Measurements from ENCODE around the gene GYG1. TPM values are rescaled to one million over a fixed set of nuclear protein-coding genes. Genes with fewer than 3 reads are reported as not detected.

The GYG1 gene
- total RNA-seq (2014; rRNA removed; shearing (Covaris generic)): 19.9 and 33.4 TPM in 2 replicates

GRCh38 chr3:148991219-148992026 is at the start of gene GYG1:
GYG1 (plus strand) TSS chr3:148991540; CDS start chr3:148991641, 101 bp downstream.
- peak; percentile 92 for DNase-seq (ENCODE audit: low read depth)

GRCh38 chr3:148943506-148944205 is 47.7 kb upstream of the GYG1 start:
- peak; percentile 83 for DNase-seq (ENCODE audit: low read depth)

DNA sequence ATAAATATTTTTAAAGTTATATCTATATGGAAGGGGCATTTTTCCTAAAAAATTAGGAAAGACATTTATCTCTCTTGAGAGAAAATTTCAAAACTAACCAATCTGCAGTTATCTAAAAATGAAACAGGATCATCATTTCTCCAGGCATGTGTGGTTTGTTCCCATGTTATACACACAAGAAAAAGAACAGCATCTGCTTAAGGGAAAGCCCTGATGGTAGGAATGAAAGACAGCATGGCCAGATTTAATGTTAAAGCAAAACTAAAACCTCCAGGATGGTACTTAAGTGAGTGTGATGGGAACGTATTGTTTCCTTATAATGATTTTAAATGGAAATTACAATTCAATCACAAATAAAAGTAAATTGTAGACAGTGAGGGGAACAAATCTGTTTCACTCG is 46.2 kb upstream of the GYG1 start:
- no peak for DNase-seq (ENCODE audit: low read depth)

DNA sequence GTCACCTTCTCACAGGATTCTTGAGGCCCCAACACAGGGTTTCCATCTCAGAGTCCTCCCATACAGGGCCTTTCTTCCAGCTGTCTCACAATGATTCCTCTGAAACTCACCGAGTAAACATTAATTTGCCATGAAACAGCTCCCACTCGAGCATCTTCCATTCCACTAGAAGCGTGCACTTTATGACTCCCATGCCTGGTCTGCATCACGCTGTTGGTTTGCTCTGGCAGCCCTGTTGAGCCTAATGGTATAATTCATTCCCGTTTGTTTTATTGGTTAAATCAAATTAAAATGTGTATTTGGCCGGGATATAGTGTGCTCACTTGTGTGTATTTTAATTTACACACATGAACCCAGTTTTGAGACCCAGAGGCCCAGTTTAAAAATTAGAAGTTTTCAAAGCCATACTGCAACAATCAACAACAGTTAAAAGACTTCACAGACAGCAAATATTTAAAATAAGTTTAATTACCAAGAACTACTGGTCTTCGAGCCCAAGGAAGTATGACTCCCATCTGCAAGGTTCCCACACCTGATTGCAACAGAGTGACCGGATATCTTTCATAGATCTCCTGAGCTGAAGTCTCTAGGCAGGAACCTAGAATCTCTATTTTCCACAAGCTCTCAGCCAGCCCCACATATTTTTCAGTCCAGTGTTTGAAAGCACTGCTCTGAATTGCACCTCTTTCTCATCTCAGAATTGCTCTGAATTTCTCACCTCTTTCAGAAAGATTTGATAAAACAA is 42.3 kb upstream of the GYG1 start:
- DNase-seq (ENCODE audit: low read depth): no peak

DNA sequence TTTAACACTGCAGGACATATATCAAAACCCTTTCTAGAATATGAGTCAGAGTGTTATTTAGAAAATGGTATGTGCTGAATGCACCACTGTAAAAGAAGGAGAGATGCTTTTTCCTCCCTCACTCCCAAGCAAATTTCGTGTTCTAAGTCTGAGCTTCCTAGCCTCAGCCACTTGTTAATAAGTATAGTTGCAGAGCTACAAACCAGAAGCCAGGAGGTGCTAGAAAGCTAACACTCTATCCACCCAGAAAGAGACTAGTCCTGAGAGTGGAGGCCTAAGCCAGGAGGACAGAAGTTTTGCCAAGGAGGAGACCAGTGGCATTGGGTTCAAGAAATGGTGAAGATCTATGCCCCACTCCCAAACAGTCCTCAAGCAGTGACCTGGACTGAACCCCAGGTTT is 40.5 kb upstream of the GYG1 start:
- DNase-seq (ENCODE audit: low read depth): no peak

DNA sequence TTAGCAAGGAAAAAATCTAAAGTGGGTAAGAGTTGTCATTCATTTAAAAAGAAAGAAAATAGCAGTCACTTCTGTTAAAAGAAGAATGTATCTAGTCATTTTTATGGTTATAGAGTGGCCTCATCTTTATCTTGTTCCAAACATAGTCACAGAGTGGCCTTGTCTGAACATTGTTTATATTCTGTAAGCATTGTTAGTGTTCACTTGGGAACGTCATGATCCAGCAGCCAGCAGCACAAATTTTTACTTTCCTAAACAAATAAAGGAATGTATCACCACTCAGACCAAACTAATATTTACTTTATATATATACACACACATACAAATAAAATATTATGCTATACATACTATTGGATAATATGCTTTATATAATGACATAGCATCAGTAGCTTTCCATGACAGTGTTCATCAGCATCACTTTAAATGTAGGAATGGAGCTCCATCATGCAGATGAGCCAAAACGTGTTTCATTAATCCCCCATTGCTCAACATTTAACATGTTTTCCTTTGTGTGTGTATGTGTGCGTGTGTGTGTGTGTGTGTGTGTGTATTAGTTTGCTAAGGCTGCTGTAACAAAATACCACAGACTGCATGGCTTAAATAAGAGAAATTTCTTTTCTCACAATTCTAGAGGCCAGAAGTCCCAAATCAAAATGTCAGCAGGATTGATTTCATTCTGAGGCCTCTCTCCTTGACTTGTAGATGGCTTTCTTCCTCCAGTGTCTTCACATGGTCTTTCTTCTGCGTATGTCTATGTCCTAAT is 39.6 kb upstream of the GYG1 start:
- no peak for DNase-seq (ENCODE audit: low read depth)

GRCh38 chr3:148953094-148953493 is 38.2 kb upstream of the GYG1 start:
- DNase-seq (ENCODE audit: low read depth): peak; percentile 20

GRCh38 chr3:148954981-148955380 is 36.4 kb upstream of the GYG1 start:
- no peak for DNase-seq (ENCODE audit: low read depth)

DNA sequence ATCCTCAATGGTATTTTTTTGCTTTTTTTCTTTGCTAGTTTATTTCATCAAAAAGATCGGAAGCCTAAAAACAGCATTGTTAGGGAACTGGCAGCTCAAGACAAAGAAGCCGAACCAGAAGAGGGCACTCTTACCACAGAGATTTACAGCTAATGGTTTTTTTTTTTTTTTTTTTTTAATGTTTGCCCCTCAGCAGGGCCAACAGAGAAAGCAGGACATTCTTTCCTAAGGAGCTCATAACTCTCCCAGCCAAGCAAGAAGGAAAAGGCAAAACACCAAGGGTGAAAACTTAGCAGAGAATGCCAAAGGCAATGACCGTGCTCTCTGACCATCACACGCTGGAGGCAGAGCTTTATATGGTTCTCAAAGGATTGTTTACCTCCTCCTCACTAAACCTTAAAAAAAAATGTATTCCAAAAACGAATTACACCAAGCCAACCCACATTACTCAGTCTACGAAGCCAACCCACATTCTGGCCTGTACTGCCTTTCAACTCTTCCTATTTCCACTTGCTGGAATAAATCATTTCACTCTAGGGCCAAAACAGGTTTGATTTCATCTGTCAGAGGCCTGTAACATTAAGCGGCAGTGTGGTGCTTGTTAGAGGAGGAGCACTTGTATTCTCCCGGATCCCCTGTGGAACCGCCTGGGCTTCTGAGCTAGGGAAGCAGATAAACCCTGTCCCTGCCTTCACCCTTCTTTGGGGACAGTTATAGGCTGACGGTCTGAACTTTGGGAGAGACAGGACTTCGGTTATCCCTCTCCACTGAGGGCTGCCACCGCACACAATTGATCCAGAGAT is 35.6 kb upstream of the GYG1 start:
- peak; percentile 77 for DNase-seq (ENCODE audit: low read depth)

DNA sequence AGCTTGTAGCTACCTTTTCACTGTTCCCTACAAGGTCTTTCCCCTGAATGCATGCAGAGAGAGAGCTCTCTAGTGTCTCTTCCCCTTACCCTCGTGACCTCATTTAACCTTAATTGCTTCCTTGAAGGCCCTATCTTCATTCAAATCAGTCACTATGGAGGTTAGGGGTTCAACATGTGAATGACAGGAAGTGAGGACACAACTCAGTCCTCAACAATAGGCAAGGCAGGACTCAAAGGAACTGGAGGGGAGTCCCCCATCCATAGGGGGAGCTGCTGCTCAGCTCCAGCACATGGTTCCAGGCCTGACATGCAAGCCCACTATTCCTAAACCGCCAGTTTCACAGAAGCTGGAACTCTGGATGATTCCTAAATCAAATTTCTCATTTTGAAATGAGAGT is 33.8 kb upstream of the GYG1 start:
- peak; percentile 30 for DNase-seq (ENCODE audit: low read depth)

DNA sequence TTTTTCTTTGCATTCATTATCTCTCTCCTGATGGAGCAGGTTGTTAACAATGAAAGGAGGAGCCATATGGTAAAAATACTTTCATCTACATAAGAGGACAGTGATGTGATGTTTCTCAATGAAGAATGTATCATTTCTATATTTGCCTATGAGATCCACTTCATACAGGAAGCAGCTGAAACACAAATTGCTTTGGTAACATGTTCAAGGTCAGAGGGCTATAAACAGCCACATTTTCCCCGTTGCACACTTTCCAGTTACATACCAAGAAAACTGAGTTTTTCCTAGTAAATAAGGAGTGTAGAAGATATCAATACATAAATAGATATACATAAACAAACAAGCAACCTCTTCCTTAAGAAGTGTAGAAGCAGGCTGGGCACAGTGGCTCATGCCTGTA is 32.6 kb upstream of the GYG1 start:
- DNase-seq (ENCODE audit: low read depth): no peak

GRCh38 chr3:148962513-148962912 is 28.8 kb upstream of the GYG1 start:
- DNase-seq (ENCODE audit: low read depth): peak; percentile 79

GRCh38 chr3:148964809-148965208 is 26.5 kb upstream of the GYG1 start:
- DNase-seq (ENCODE audit: low read depth): no peak

- no peak for DNase-seq (ENCODE audit: low read depth)
These were observed 23.0 kb upstream of the GYG1 start for GRCh38 chr3:148968321-148968720.

GRCh38 chr3:148970271-148970670 is 21.1 kb upstream of the GYG1 start:
- DNase-seq (ENCODE audit: low read depth): no peak

GRCh38 chr3:148971401-148972163 is 19.8 kb upstream of the GYG1 start:
- no peak for DNase-seq (ENCODE audit: low read depth)

DNA sequence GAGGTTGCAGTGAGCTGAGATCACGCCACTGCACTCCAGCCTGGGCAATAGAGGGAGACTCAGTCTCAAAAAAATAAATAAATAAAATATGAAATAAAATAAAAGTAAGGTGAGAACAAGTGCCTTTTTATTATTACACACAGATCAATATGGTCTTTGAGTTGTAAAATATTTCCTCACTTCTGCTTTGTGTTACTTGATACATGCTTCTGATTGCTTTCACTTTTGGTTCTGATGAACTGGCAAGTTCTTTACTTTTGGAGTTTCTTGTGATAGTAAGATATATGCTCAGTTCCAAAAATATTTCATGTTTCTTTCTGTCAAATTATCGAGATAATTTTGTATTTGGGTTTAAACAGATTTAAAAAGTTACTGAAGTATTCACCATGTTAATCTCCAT is 16.6 kb upstream of the GYG1 start:
- DNase-seq (ENCODE audit: low read depth): no peak

- DNase-seq (ENCODE audit: low read depth): no peak
These were observed 16.1 kb upstream of the GYG1 start for GRCh38 chr3:148975248-148975647.

GRCh38 chr3:148975696-148976095 is 15.6 kb upstream of the GYG1 start:
- DNase-seq (ENCODE audit: low read depth): no peak

DNA sequence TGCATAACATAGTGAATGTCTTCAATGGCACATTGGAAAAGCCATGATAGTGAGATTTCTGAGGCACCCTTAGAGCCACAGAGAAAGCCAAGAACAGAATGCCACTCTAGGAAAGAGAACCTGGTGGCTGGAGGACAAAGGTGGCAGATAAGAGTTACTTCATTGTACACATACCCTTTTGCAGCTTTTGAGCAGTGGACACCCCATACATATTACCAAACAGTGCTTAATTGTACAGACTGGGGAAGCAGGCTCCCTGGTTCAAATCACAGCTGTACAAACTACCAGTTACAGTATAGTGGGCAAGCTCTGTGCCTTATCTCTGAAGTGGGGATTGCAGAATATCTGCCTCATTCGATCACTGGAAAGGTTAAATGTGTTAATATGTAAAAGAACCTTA is 10.1 kb upstream of the GYG1 start:
- no peak for DNase-seq (ENCODE audit: low read depth)

All from Daoy (cell line).